Measurements from ENCODE around the gene NPTN.

Gene NPTN

GRCh38 chr15:73624530-73624929 is 8.7 kb downstream of the NPTN start:
- DNase-seq (ENCODE audit: extremely low read depth, low read depth), result no peak

DNA sequence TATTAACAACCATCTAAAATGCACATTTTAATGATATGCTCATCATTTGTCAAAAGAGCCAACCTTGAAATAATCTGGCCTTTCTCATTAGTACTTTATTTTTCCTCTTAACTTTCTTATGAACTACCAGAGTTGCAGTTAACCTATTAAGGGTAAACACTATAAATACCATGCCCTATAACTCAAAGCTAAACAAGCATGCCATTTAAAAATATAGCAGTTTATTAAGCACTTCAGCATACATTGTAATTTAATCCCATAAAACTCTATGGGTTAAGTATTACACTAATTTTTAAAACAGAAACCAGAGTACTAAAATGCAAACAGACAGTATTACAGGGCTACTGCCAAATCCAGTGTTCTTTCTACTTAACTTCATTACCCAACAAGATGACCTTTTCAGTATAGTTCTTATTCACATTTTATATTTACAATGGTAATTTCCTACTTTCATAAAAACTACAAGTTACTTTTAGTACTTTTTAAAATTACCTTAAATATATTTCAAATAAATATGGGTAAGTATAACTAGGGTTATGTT is 11.8 kb downstream of the NPTN start:
- no peak for DNase-seq (ENCODE audit: extremely low read depth, low read depth)
- TF ChIP-seq, protein P1, sequence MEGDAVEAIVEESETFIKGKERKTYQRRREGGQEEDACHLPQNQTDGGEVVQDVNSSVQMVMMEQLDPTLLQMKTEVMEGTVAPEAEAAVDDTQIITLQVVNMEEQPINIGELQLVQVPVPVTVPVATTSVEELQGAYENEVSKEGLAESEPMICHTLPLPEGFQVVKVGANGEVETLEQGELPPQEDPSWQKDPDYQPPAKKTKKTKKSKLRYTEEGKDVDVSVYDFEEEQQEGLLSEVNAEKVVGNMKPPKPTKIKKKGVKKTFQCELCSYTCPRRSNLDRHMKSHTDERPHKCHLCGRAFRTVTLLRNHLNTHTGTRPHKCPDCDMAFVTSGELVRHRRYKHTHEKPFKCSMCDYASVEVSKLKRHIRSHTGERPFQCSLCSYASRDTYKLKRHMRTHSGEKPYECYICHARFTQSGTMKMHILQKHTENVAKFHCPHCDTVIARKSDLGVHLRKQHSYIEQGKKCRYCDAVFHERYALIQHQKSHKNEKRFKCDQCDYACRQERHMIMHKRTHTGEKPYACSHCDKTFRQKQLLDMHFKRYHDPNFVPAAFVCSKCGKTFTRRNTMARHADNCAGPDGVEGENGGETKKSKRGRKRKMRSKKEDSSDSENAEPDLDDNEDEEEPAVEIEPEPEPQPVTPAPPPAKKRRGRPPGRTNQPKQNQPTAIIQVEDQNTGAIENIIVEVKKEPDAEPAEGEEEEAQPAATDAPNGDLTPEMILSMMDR (IDR thresholded peaks at IDR 0.05; ENCODE audit: low read depth, low read length), result no peak

More at GRCh38 chr15:73624530-73624929, 8.7 kb downstream of the NPTN start:
- TF ChIP-seq, protein P1 (IDR thresholded peaks at IDR 0.05; ENCODE audit: low read depth, low read length), result no peak

GRCh38 chr15:73620078-73620477 is 13.1 kb downstream of the NPTN start:
- TF ChIP-seq, protein P1 (IDR thresholded peaks at IDR 0.05; ENCODE audit: low read depth, low read length), result no peak
- no peak for DNase-seq (ENCODE audit: extremely low read depth, low read depth)

DNA sequence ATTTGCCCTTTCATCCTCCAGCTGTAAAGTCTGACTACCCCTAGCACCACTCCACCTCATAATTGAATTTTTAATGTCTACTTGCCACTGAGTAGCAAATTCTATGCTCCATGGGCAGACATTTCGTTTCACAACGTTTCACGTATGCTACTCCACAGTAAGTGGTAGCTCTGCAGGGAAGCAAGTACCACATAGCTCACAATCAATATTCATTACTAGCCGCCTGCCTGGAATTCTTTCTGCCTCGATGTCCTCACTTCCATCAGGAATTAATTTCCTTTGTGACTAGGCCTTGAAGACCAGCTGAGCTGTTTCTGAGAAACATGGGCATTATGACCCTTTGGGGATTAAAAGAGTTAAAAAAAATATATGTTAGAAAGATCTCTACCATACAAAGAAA is 15.3 kb downstream of the NPTN start:
- DNase-seq (ENCODE audit: extremely low read depth, low read depth), result no peak
- TF ChIP-seq, protein P1 (IDR thresholded peaks at IDR 0.05; ENCODE audit: low read depth, low read length), result no peak

GRCh38 chr15:73617301-73617831 is 15.8 kb downstream of the NPTN start:
- DNase-seq (ENCODE audit: extremely low read depth, low read depth), result no peak
- TF ChIP-seq, protein P1 (IDR thresholded peaks at IDR 0.05; ENCODE audit: low read depth, low read length), result no peak

DNA sequence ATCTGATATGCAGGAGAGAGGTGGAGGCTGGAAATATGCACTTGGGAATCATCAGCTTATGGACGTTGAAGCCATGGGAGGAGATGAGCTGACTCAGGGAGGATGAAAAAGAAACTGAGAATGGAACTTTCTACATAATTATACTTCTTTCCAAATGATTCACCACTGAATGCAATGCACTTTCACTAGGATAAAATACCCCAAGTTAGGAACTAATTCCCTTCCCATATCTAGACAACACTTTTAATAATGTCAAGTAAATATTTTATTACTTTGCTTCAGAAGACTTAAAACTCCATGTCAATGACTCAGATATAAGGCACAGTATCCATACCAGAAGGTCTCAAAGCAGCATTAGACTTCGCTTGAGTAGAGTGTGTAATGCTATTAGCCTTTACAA is 24.2 kb downstream of the NPTN start:
- DNase-seq (ENCODE audit: extremely low read depth, low read depth), result no peak
- TF ChIP-seq, protein P1 (IDR thresholded peaks at IDR 0.05; ENCODE audit: low read depth, low read length), result no peak

- TF ChIP-seq, protein P1 (IDR thresholded peaks at IDR 0.05; ENCODE audit: low read depth, low read length), result no peak
- no peak for DNase-seq (ENCODE audit: extremely low read depth, low read depth)
Measured at GRCh38 chr15:73608475-73608874, 24.7 kb downstream of the NPTN start.
